SU-DHL-6 (cell line): ENCODE results near the gene PNMA8B.

Experiments used
- EZH2phosphoT487 ChIP-seq: fragments of 200-600 bp; sonication (generic), shearing (Covaris generic); conservative IDR thresholded peaks from 2 replicates; pipeline ENCODE4 v1.6.1; 2018; ENCODE audit warnings: mild to moderate bottlenecking, antibody characterized with exemption, low read length, moderate library complexity, mixed read lengths
- TF ChIP-seq, protein P1 (sequence below): fragments of 200-600 bp; sonication (generic); IDR thresholded peaks from one replicate; pipeline ENCODE4 v1.5.1; 2017; ENCODE audit warnings: antibody characterized with exemption, mild to moderate bottlenecking, low read length, moderate library complexity; ENCODE audit not compliant: insufficient read depth, poor library complexity, severe bottlenecking

DNA sequence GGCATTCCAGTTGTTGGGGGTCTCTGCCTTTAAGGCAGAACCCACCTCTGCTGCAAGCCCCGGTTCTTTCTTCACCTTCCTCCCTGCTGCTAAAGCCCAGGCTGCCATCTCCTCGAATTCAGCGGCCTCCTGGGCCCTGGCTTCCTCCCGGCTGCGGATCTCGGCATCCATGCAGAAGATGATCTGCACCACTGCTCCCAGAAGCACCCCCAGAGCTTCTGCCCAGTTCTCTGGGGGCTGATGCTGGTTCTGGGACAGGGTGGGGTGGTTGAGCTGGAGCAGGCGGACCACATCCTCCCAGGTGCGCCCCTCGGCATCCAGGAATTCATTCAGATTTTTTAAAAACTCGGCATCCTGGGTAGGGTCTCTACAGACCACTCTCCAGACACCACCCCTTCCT is 25.3 kb downstream of the PNMA8B start:
- TF ChIP-seq, protein P1, sequence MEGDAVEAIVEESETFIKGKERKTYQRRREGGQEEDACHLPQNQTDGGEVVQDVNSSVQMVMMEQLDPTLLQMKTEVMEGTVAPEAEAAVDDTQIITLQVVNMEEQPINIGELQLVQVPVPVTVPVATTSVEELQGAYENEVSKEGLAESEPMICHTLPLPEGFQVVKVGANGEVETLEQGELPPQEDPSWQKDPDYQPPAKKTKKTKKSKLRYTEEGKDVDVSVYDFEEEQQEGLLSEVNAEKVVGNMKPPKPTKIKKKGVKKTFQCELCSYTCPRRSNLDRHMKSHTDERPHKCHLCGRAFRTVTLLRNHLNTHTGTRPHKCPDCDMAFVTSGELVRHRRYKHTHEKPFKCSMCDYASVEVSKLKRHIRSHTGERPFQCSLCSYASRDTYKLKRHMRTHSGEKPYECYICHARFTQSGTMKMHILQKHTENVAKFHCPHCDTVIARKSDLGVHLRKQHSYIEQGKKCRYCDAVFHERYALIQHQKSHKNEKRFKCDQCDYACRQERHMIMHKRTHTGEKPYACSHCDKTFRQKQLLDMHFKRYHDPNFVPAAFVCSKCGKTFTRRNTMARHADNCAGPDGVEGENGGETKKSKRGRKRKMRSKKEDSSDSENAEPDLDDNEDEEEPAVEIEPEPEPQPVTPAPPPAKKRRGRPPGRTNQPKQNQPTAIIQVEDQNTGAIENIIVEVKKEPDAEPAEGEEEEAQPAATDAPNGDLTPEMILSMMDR = no peak
- TF ChIP-seq EZH2phosphoT487 = no peak
